CD4-positive, CD25-positive, alpha-beta regulatory T cell (primary cell): ENCODE data around the gene ERBB4. TPM values are rescaled to one million over a fixed set of nuclear protein-coding genes. Genes with fewer than 3 reads are reported as not detected.
"Not testable (repeated sequence)": the region's sequence is repeated elsewhere in the genome, so short reads cannot be mapped to it uniquely, and the experiment has no call there.

Experiments
- ATAC-seq, 2 donors: fragments of 150-1000 bp; cut with Tn5 transposase; one replicate each; pipeline ENCODE4 v1.10.0; 2021; ENCODE audit warnings: low read depth in 2 of 2, moderate number of reproducible peaks in 2 of 2, moderate library complexity in 1 of 2
- DNase-seq, 3 donors: peaks; one replicate each; pipeline versions ENCODE4 v3.0.0 to v3.0.0-alpha.2; 2012 to 2022; ENCODE audit warnings: mixed read lengths in 1 of 3
- H3K27ac ChIP-seq: one replicate; pipeline ENCODE4 v1.7.0; 2013; ENCODE audit warnings: mild to moderate bottlenecking, low read length; ENCODE audit not compliant: insufficient read depth, poor library complexity, severe bottlenecking
- H3K27me3 ChIP-seq: one replicate; pipeline ENCODE4 v1.7.0; 2013; ENCODE audit warnings: low read length; ENCODE audit not compliant: control insufficient read depth, insufficient read depth
- H3K36me3 ChIP-seq: one replicate; pipeline ENCODE4 v1.7.0; 2013; ENCODE audit warnings: mild to moderate bottlenecking, low read length, moderate library complexity; ENCODE audit not compliant: control insufficient read depth, insufficient read depth
- H3K4me1 ChIP-seq: 2 replicates; pipeline ENCODE4 v1.7.0; 2013; ENCODE audit warnings: mild to moderate bottlenecking, low read length; ENCODE audit not compliant: insufficient read depth, control insufficient read depth, poor library complexity, severe bottlenecking
- H3K4me3 ChIP-seq: one replicate; pipeline ENCODE4 v1.7.0; 2013; ENCODE audit warnings: low read depth, mild to moderate bottlenecking, low read length, moderate library complexity
- H3K9me3 ChIP-seq, 2 experiments: 1 replicate in 1 of 2; 2 replicates in 1 of 2; pipeline ENCODE4 v1.7.0; 2013; ENCODE audit warnings: low read length in 2 of 2, mild to moderate bottlenecking in 1 of 2, moderate library complexity in 1 of 2; ENCODE audit not compliant: control insufficient read depth in 2 of 2
- H3K27ac Mint-ChIP-seq, 3 donors: one replicate each; pipeline ENCODE4 v1.8.0; 2020 to 2022; ENCODE audit warnings: mild to moderate bottlenecking in 3 of 3, mixed read lengths in 3 of 3, moderate library complexity in 2 of 3
- H3K27me3 Mint-ChIP-seq: one replicate; pipeline ENCODE4 v1.8.0; 2022; ENCODE audit warnings: mild to moderate bottlenecking, mixed read lengths
- H3K36me3 Mint-ChIP-seq: one replicate; pipeline ENCODE4 v1.8.0; 2020; ENCODE audit warnings: mixed read lengths
- H3K4me1 Mint-ChIP-seq, 4 donors: one replicate each; pipeline ENCODE4 v1.8.0; 2020 to 2022; ENCODE audit warnings: mixed read lengths in 4 of 4, mild to moderate bottlenecking in 1 of 4
- H3K4me3 Mint-ChIP-seq, 4 donors: one replicate each; pipeline ENCODE4 v1.8.0; 2020 to 2022; ENCODE audit warnings: mild to moderate bottlenecking in 4 of 4, mixed read lengths in 4 of 4, moderate library complexity in 3 of 4
- H3K9me3 Mint-ChIP-seq, 7 donors: one replicate each; pipeline ENCODE4 v1.8.0; 2020 to 2022; ENCODE audit warnings: mixed read lengths in 7 of 7, mild to moderate bottlenecking in 3 of 7, moderate library complexity in 2 of 7
- polyA plus RNA-seq, 4 donors: library from polyadenylated mRNA; unstranded; fragments of 300-500 nt; fragmentation: Illumina TruSeq; gene quantifications; one replicate each; pipeline ENCODE4 v1.2.3, GENCODE V29; 2021
- total RNA-seq: library from RNA; stranded (reverse); gene quantifications from one replicate; pipeline ENCODE4 v1.2.3, GENCODE V29; 2022

The ERBB4 gene
- total and polyA plus RNA-seq, 5 donors from 2014 or later: not detected

- Histone ChIP-seq H3K27ac (no peak overlapping the region), H3K27me3 (no peaks in the 10 kb centered on the region), H3K4me1 (no peaks in the 10 kb centered on the region), H3K9me3 (no peaks in the 10 kb centered on the region), H3K36me3 (no peaks in the 10 kb centered on the region), H3K4me3 (no peak overlapping the region)
- Mint-ChIP-seq H3K4me3 (no peak overlapping the region), H3K36me3 (no peaks in the 10 kb centered on the region), H3K4me1 (no peaks in the 10 kb centered on the region), H3K27me3 (no peaks in the 10 kb centered on the region), H3K9me3 (peaks cover 0 to 7% (median 1%) of the 10 kb centered on the region in 7 donors), H3K27ac (no peak overlapping the region)
- DNase-seq (no peak), ATAC-seq (no peak)
These were observed 430.6 kb downstream of the ERBB4 start for GRCh38 chr2:212107989-212108388.

GRCh38 chr2:212107014-212107413 is 431.6 kb downstream of the ERBB4 start:
- Mint-ChIP-seq H3K4me1 (no peaks in the 10 kb centered on the region), H3K36me3 (no peaks in the 10 kb centered on the region), H3K27me3 (no peaks in the 10 kb centered on the region), H3K4me3 (no peak overlapping the region), H3K9me3 (peaks cover 0 to 7% (median 0%) of the 10 kb centered on the region in 7 donors), H3K27ac (no peak overlapping the region)
- Histone ChIP-seq H3K27ac (no peak overlapping the region), H3K4me3 (no peak overlapping the region), H3K36me3 (no peaks in the 10 kb centered on the region), H3K9me3 (no peaks in the 10 kb centered on the region), H3K4me1 (no peaks in the 10 kb centered on the region), H3K27me3 (no peaks in the 10 kb centered on the region)
- ATAC-seq (no peak), DNase-seq (no peak)

DNA sequence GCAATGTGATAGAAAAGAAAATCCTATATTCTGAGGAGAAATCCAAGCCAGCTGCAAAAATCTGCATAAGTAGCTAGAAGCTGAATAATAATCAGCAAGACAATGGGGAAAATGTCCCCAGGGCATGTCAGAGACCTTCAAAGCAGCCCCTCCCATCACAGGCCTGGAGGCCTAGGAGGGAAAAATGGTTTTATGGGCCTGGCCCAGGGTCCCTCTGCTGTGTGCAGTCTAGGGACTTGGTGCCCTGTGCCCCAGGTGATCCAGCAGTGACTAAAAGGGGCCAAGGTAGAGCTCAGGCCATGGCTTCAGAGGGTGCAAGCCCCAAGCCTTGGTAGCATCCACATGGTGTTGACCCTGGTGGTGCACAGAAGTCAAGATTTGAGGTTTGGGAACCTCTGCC is 432.1 kb downstream of the ERBB4 start:
- not testable (repeated sequence) for H3K27ac Mint-ChIP-seq, H3K4me3 ChIP-seq, H3K27me3 Mint-ChIP-seq, H3K9me3 Mint-ChIP-seq, H3K27me3 ChIP-seq, H3K4me3 Mint-ChIP-seq, H3K4me1 ChIP-seq, ATAC-seq, DNase-seq, H3K4me1 Mint-ChIP-seq, H3K9me3 ChIP-seq, H3K36me3 ChIP-seq, H3K27ac ChIP-seq, H3K36me3 Mint-ChIP-seq

- Histone ChIP-seq H3K4me3 (no peak overlapping the region), H3K4me1 (no peaks in the 10 kb centered on the region), H3K27ac (no peak overlapping the region), H3K36me3 (no peaks in the 10 kb centered on the region), H3K9me3 (no peaks in the 10 kb centered on the region), H3K27me3 (no peaks in the 10 kb centered on the region)
- no peak for ATAC-seq
- Mint-ChIP-seq H3K27me3 (no peaks in the 10 kb centered on the region), H3K4me3 (no peak overlapping the region), H3K36me3 (no peaks in the 10 kb centered on the region), H3K4me1 (no peaks in the 10 kb centered on the region), H3K9me3 (peaks cover 0 to 2% (median 0%) of the 10 kb centered on the region in 7 donors), H3K27ac (no peak overlapping the region)
- no peak for DNase-seq
These were observed 438.9 kb downstream of the ERBB4 start for GRCh38 chr2:212099658-212100057.

- Mint-ChIP-seq H3K27me3 (no peaks in the 10 kb centered on the region), H3K27ac (no peak overlapping the region), H3K36me3 (no peaks in the 10 kb centered on the region), H3K4me1 (no peaks in the 10 kb centered on the region), H3K9me3 (peaks cover 0 to 2% (median 0%) of the 10 kb centered on the region in 7 donors), H3K4me3 (no peak overlapping the region)
- ATAC-seq (no peak), DNase-seq (no peak)
- Histone ChIP-seq H3K4me1 (no peaks in the 10 kb centered on the region), H3K27me3 (no peaks in the 10 kb centered on the region), H3K36me3 (no peaks in the 10 kb centered on the region), H3K9me3 (no peaks in the 10 kb centered on the region), H3K27ac (no peak overlapping the region), H3K4me3 (no peak overlapping the region)
These were observed 439.6 kb downstream of the ERBB4 start for GRCh38 chr2:212098966-212099365.

GRCh38 chr2:212097001-212097400 is 441.6 kb downstream of the ERBB4 start:
- H3K27ac ChIP-seq: no peak overlapping the region
- Mint-ChIP-seq H3K27me3 (no peaks in the 10 kb centered on the region), H3K9me3 (peaks cover 0 to 2% (median 0%) of the 10 kb centered on the region in 7 donors), H3K4me3 (no peak overlapping the region), H3K36me3 (no peaks in the 10 kb centered on the region), H3K4me1 (no peaks in the 10 kb centered on the region), H3K27ac (no peak overlapping the region)
- H3K9me3 ChIP-seq: no peaks in the 10 kb centered on the region
- ATAC-seq (no peak), DNase-seq (no peak)
- H3K4me3 ChIP-seq: no peak overlapping the region
- H3K36me3 ChIP-seq: no peaks in the 10 kb centered on the region
- H3K27me3 ChIP-seq: no peaks in the 10 kb centered on the region
- no peaks in the 10 kb centered on the region for H3K4me1 ChIP-seq

DNA sequence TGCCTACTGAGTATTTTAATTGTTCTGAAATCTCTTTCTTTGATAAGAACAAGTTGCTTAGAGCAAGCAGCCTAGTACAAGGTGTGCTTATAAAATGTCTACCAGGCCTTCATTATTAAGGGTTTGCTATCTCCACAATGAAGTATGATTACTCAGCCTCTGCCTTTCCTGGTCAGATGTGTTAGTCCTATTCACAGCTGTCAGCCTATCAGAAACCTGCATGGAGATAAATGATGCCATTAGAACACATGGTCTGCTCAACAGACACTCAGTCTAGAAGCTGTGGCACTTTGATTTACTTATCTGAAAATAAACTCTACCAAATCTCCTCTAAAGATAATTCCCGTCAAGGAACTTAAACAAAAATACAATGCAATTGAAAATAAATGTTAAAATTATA is 448.7 kb downstream of the ERBB4 start:
- ATAC-seq: no peak
- H3K9me3 Mint-ChIP-seq: peaks cover 0 to 6% (median 0%) of the 10 kb centered on the region in 7 donors

GRCh38 chr2:212088353-212088752 is 450.2 kb downstream of the ERBB4 start:
- no peak overlapping the region for H3K27ac Mint-ChIP-seq
- H3K4me1 Mint-ChIP-seq: no peaks in the 10 kb centered on the region
- Histone ChIP-seq H3K27me3 (no peaks in the 10 kb centered on the region), H3K36me3 (no peaks in the 10 kb centered on the region), H3K27ac (no peak overlapping the region), H3K9me3 (no peaks in the 10 kb centered on the region), H3K4me3 (no peak overlapping the region), H3K4me1 (no peaks in the 10 kb centered on the region)
- H3K36me3 Mint-ChIP-seq: no peaks in the 10 kb centered on the region
- ATAC-seq (no peak), DNase-seq (no peak)
- peaks cover 0 to 9% (median 0%) of the 10 kb centered on the region in 7 donors for H3K9me3 Mint-ChIP-seq
- no peak overlapping the region for H3K4me3 Mint-ChIP-seq
- no peaks in the 10 kb centered on the region for H3K27me3 Mint-ChIP-seq

More for the DNA sequence above, 448.7 kb downstream of the ERBB4 start:
- Mint-ChIP-seq H3K27ac (no peak overlapping the region), H3K4me3 (no peak overlapping the region), H3K36me3 (no peaks in the 10 kb centered on the region), H3K4me1 (no peaks in the 10 kb centered on the region), H3K27me3 (no peaks in the 10 kb centered on the region)
- Histone ChIP-seq H3K36me3 (no peaks in the 10 kb centered on the region), H3K4me1 (no peaks in the 10 kb centered on the region), H3K27me3 (no peaks in the 10 kb centered on the region), H3K9me3 (no peaks in the 10 kb centered on the region), H3K27ac (no peak overlapping the region), H3K4me3 (no peak overlapping the region)
- no peak for DNase-seq
